Measurements from ENCODE around the gene PLEKHM2.
"Not testable (repeated sequence)": the region's sequence is repeated elsewhere in the genome, so short reads cannot be mapped to it uniquely, and the experiment has no call there.

PLEKHM2 gene

DNA sequence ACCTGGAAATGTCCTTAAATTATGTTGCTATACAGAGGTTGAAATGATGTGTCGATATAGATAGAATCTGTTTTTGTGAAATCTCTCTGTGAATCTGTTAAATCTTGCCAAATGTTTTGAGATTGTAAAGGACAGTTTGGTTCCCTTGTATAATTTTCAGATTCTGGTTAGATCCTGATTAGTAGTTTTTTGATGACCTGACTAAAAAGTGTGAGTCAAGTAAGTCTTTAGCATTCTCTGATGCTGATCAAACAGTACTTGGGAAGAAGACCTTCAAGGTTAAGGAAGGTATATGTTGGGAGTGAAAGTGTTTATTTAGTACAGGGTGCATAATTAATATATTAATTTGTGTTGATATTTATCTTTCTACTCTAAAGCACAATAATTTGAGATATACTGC, 34.2 kb upstream of the PLEKHM2 start:
- no peak overlapping the region for H3K4me3 ChIP-seq (ENCODE audit: low read depth, low read length)
- DNase-seq (ENCODE audit: low read depth) = no peak
- in situ Hi-C loops (cut with HindIII; ENCODE audit: low sequenced_read_pairs) = no loop called here
- no peak for TF ChIP-seq CTCF (IDR thresholded peaks at IDR 0.05; ENCODE audit: low read depth, low read length, missing control alignments)

DNA sequence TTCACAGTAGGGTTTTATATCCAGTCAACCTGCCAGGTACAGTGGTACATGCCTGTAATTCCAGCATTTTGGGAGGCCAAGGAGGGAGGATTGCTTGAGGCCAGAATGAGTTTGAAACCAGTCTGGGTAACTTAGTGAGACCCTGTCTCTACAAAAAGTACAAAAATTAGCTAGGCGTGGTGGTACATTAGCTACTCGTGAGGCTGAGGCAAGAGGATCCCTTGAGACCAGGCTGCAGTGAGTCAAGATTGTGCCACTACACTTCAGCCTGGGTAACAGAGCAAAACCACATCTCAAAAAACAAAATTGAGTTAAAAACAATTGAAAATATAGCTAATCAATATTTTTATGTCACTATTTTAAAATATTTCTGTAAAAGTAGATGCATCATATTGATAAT, 33.7 kb upstream of the PLEKHM2 start:
- DNase-seq (ENCODE audit: low read depth) = no peak
- in situ Hi-C loops (cut with HindIII; ENCODE audit: low sequenced_read_pairs) = no loop called here

DNA sequence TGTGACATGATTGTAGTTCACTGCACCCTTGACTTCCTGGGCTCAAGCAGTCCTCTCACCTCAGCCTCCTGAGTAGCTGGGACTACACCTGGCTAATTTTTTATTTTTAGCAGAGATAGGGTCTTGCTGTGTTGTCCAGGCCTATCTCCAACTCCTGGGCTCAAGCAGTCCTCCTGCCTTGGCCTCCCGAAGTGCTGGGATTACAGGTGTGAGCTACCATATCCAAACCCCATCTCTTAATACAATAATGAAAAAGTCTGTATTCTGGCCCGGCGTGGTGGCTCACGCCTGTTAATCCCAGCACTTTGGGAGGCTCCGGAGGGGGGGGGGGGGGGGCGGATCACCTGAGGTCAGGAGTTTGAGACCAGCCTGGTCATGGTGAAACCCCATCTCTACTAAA, 32.0 kb upstream of the PLEKHM2 start:
- H3K4me3 ChIP-seq (ENCODE audit: low read depth, low read length); DNase-seq (ENCODE audit: low read depth); in situ Hi-C loops (cut with HindIII; ENCODE audit: low sequenced_read_pairs): not testable (repeated sequence)

More for the DNA sequence above, 33.7 kb upstream of the PLEKHM2 start:
- no peak overlapping the region for H3K4me3 ChIP-seq (ENCODE audit: low read depth, low read length)
- no peak for TF ChIP-seq CTCF (IDR thresholded peaks at IDR 0.05; ENCODE audit: low read depth, low read length, missing control alignments)

GRCh38 chr1:15654091-15654690, 29.9 kb upstream of the PLEKHM2 start:
- TF ChIP-seq CTCF (IDR thresholded peaks at IDR 0.05; ENCODE audit: low read depth, low read length, missing control alignments) = no peak
- in situ Hi-C loops (cut with HindIII; ENCODE audit: low sequenced_read_pairs) = no loop called here
- no peak overlapping the region for H3K4me3 ChIP-seq (ENCODE audit: low read depth, low read length)
- no peak for DNase-seq (ENCODE audit: low read depth)

DNA sequence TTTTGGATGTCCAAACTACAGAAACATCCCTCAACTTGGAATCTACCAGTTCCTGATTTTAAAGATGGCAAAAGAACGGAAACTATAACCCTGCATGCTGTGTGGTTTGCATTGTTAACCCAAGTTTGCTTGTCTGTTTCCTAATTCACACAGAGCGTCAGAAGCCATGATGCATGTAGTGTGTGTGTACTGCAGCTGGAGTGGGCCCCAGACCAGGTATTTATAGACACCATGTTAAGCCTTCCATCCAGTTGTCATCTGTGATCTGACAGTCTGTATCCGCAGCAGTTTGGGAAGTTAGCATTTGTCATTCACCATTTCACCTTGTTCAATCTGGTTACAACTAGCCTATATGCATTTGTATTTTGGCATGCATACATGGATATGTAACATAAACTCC, 27.7 kb upstream of the PLEKHM2 start:
- TF ChIP-seq CTCF (IDR thresholded peaks at IDR 0.05; ENCODE audit: low read depth, low read length, missing control alignments) = no peak
- in situ Hi-C loops (cut with HindIII; ENCODE audit: low sequenced_read_pairs) = no loop called here
- no peak overlapping the region for H3K4me3 ChIP-seq (ENCODE audit: low read depth, low read length)
- no peak for DNase-seq (ENCODE audit: low read depth)

DNA sequence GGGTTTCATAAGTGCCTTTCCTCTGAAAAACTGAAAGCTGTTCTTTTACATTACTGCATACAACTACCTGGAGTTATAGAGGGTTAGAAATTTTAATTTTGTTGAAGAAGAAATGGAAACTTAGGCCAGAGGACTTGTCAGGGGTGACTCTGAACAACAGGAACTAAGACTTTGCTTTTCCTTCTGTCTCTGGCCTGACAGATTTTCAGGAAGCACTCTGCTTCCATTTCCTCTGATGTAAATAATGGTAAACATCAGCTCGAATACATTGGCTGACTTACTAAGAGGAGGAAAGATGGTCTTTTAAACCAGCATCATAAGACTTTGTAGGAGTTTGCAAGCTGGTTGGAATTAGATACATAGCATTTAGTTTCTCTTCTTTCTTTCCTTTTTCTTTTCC, 27.1 kb upstream of the PLEKHM2 start:
- H3K4me3 ChIP-seq (ENCODE audit: low read depth, low read length) = no peak overlapping the region
- DNase-seq (ENCODE audit: low read depth) = no peak
- in situ Hi-C loops (cut with HindIII; ENCODE audit: low sequenced_read_pairs) = no loop called here
- no peak for TF ChIP-seq CTCF (IDR thresholded peaks at IDR 0.05; ENCODE audit: low read depth, low read length, missing control alignments)

- no peak for DNase-seq (ENCODE audit: low read depth)
- H3K4me3 ChIP-seq (ENCODE audit: low read depth, low read length) = no peak overlapping the region
- no peak for TF ChIP-seq CTCF (IDR thresholded peaks at IDR 0.05; ENCODE audit: low read depth, low read length, missing control alignments)
- in situ Hi-C loops (cut with HindIII; ENCODE audit: low sequenced_read_pairs) = no loop called here
These were observed 24.0 kb upstream of the PLEKHM2 start for GRCh38 chr1:15660151-15660550.

Data from astrocyte of the cerebellum (primary cell).